Neural cell (in vitro differentiated cells): ENCODE data around the gene DNM2. TPM values are rescaled to one million over a fixed set of nuclear protein-coding genes. Genes with fewer than 3 reads are reported as not detected.

Experiments used
- H2AFZ ChIP-seq: fragments of 200-600, 300-800 bp; sonication (generic), shearing (Covaris generic); 2 replicates; pipeline ENCODE4 v1.6.0; 2014; ENCODE audit warnings: low read depth, mild to moderate bottlenecking, antibody characterized with exemption, low read length, moderate library complexity
- H3F3A ChIP-seq: fragments of 200-600 bp; shearing (Covaris generic); 2 replicates; pipeline ENCODE4 v1.6.1; 2016; ENCODE audit warnings: mild to moderate bottlenecking, moderate library complexity, mixed read lengths, antibody characterized with exemption, low read length; ENCODE audit not compliant: insufficient read depth, poor library complexity, severe bottlenecking
- H3K27ac ChIP-seq: fragments of 200-600, 300-800 bp; sonication (generic), shearing (Covaris generic); 2 replicates; pipeline ENCODE4 v1.5.1; 2014; ENCODE audit warnings: mild to moderate bottlenecking, low read length, moderate library complexity
- H3K27me3 ChIP-seq: fragments of 300-800, 200-600 bp; sonication (generic), shearing (Covaris generic); 2 replicates; pipeline ENCODE4 v1.6.0; 2014; ENCODE audit warnings: mild to moderate bottlenecking, low read depth, low read length, moderate library complexity; ENCODE audit not compliant: insufficient read depth
- H3K36me3 ChIP-seq: fragments of 300-800, 200-600 bp; sonication (generic), shearing (Covaris generic); 2 replicates; pipeline ENCODE4 v1.5.1; 2014; ENCODE audit warnings: mild to moderate bottlenecking, antibody characterized with exemption, low read length, moderate library complexity; ENCODE audit not compliant: insufficient read depth
- H3K4me2 ChIP-seq: fragments of 300-800, 200-600 bp; sonication (generic), shearing (Covaris generic); 2 replicates; pipeline ENCODE4 v1.6.0; 2014; ENCODE audit warnings: mild to moderate bottlenecking, low read length
- H3K4me3 ChIP-seq: fragments of 300-800, 200-600 bp; sonication (generic), shearing (Covaris generic); 2 replicates; pipeline ENCODE4 v1.5.1; 2014; ENCODE audit warnings: mild to moderate bottlenecking, low read length, moderate library complexity
- H3K79me2 ChIP-seq: fragments of 200-600 bp; shearing (Covaris generic); replicated peaks from 2 replicates; pipeline ENCODE4 v1.6.0; 2014; ENCODE audit warnings: mild to moderate bottlenecking, low read length, moderate library complexity; ENCODE audit not compliant: insufficient read depth
- H3K9ac ChIP-seq: fragments of 300-800, 200-600 bp; sonication (generic), shearing (Covaris generic); 2 replicates; pipeline ENCODE4 v1.6.1; 2016; ENCODE audit warnings: mild to moderate bottlenecking, low read length, mixed read lengths
- H3K9me2 ChIP-seq: fragments of 200-600 bp; shearing (Covaris generic); 2 replicates; pipeline ENCODE4 v1.6.1; 2016; ENCODE audit warnings: mild to moderate bottlenecking, low read length, mixed read lengths; ENCODE audit not compliant: insufficient read depth
- H3K9me3 ChIP-seq: fragments of 200-600, 300-800 bp; sonication (generic), shearing (Covaris generic); 2 replicates; pipeline ENCODE4 v1.6.1; 2016; ENCODE audit warnings: mild to moderate bottlenecking, mixed run types, low read length, moderate library complexity, mixed read lengths
- H4K20me1 ChIP-seq: fragments of 200-600 bp; shearing (Covaris generic); 2 replicates; pipeline ENCODE4 v1.6.1; 2016; ENCODE audit warnings: mild to moderate bottlenecking, mixed run types; ENCODE audit not compliant: insufficient read depth
- EP300 ChIP-seq: fragments of 450-650 bp; conservative IDR thresholded peaks from 2 replicates; pipeline ENCODE4 v1.6.1; 2014; ENCODE audit warnings: antibody characterized with exemption, mild to moderate bottlenecking, moderate library complexity; ENCODE audit not compliant: poor library complexity, severe bottlenecking
- EZH2 ChIP-seq: fragments of 200-600, 300-800 bp; shearing (Covaris generic), sonication (generic); IDR thresholded peaks from 2 replicates; pipeline ENCODE4 v1.6.1; 2014; ENCODE audit warnings: antibody characterized with exemption, low read length, borderline replicate concordance, mild to moderate bottlenecking; ENCODE audit not compliant: insufficient read depth, poor library complexity, severe bottlenecking
- MXI1 ChIP-seq: fragments of 450-650 bp; conservative IDR thresholded peaks from 2 replicates; pipeline ENCODE4 v1.6.1; 2014; ENCODE audit warnings: antibody characterized with exemption, mild to moderate bottlenecking; ENCODE audit not compliant: poor library complexity, severe bottlenecking
- POLR2AphosphoS5 ChIP-seq: IDR thresholded peaks from 2 replicates; pipeline ENCODE4 v1.6.1; 2012
- RAD21 ChIP-seq: fragments of 450-650 bp; conservative IDR thresholded peaks from 2 replicates; pipeline ENCODE4 v1.6.1; 2014; ENCODE audit warnings: antibody characterized with exemption, mild to moderate bottlenecking, moderate library complexity
- REST ChIP-seq: IDR thresholded peaks from 2 replicates; pipeline ENCODE4 v1.6.1; 2012; ENCODE audit warnings: borderline replicate concordance
- SMC3 ChIP-seq: fragments of 450-650 bp; conservative IDR thresholded peaks from 2 replicates; pipeline ENCODE4 v1.6.1; 2014; ENCODE audit warnings: antibody characterized with exemption, mild to moderate bottlenecking, moderate library complexity; ENCODE audit not compliant: poor library complexity
- TAF1 ChIP-seq: IDR thresholded peaks from 2 replicates; pipeline ENCODE4 v1.6.1; 2012; ENCODE audit warnings: low read depth
- polyA plus RNA-seq: library from polyadenylated mRNA; depleted of rRNA; stranded (reverse); fragments of >200 nt; gene quantifications from 2 replicates; pipeline ENCODE4 v1.2.3, GENCODE V29; 2014
- TF ChIP-seq, protein P1 (sequence below): fragments of 450-650 bp; IDR thresholded peaks from 2 replicates; pipeline ENCODE4 v1.5.1; 2014; ENCODE audit warnings: antibody characterized with exemption, mild to moderate bottlenecking, moderate library complexity; ENCODE audit not compliant: poor library complexity, severe bottlenecking

DNM2 gene
- polyA plus RNA-seq, 1 donor from 2014 or later, result 31.4 TPM

DNA sequence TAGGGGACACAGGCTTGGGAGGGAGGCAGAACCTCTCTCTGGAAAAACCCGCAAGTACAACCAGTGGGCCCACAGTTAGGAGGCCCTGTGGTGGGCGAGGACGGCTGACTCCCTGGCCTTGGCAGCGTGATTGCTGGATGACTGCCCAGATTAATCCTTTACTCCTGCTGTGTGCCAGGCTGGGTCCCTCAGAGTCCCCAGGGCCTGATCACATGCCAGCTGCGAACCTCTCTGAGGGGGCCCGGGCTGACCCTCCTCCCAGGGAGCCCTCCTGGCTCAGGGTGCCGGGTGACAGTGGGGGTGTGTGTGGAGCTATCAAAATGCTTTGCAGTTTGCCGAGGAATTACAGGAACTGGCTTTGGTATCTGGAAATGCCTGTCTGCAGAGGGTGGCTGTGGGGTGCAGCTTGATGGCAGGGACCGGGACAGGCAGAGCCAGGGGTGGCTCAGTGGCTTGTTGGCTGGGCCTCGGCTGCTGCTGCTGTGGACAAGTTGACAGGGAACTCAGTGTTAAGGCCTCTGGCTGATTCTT is 48.9 kb downstream of the DNM2 start:
- Histone ChIP-seq H3K27me3 (no peaks in the 10 kb centered on the region), H4K20me1 (no peaks in the 10 kb centered on the region), H3K36me3 (peaks cover under 1% of the 10 kb centered on the region), H2AFZ (no peak overlapping the region), H3K4me2 (no peak overlapping the region), H3K4me3 (no peak overlapping the region), H3K9me2 (no peaks in the 10 kb centered on the region), H3F3A (no peaks in the 10 kb centered on the region), H3K9me3 (no peaks in the 10 kb centered on the region), H3K79me2 (no peaks in the 10 kb centered on the region), H3K27ac (no peak overlapping the region), H3K9ac (no peak overlapping the region)
- TF ChIP-seq SMC3, result no peak

GRCh38 chr19:10767726-10768125 is 49.8 kb downstream of the DNM2 start:
- no peaks in the 10 kb centered on the region for H3F3A ChIP-seq
- H3K9ac ChIP-seq, result no peak overlapping the region
- no peaks in the 10 kb centered on the region for H3K36me3 ChIP-seq
- H3K27ac ChIP-seq, result no peak overlapping the region
- TF ChIP-seq, protein P1, sequence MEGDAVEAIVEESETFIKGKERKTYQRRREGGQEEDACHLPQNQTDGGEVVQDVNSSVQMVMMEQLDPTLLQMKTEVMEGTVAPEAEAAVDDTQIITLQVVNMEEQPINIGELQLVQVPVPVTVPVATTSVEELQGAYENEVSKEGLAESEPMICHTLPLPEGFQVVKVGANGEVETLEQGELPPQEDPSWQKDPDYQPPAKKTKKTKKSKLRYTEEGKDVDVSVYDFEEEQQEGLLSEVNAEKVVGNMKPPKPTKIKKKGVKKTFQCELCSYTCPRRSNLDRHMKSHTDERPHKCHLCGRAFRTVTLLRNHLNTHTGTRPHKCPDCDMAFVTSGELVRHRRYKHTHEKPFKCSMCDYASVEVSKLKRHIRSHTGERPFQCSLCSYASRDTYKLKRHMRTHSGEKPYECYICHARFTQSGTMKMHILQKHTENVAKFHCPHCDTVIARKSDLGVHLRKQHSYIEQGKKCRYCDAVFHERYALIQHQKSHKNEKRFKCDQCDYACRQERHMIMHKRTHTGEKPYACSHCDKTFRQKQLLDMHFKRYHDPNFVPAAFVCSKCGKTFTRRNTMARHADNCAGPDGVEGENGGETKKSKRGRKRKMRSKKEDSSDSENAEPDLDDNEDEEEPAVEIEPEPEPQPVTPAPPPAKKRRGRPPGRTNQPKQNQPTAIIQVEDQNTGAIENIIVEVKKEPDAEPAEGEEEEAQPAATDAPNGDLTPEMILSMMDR, result no peak
- TF ChIP-seq MXI1 (no peak), POLR2AphosphoS5 (no peak), EZH2 (no peak), RAD21 (no peak), EP300 (no peak)
- H3K4me2 ChIP-seq, result no peak overlapping the region
- H2AFZ ChIP-seq, result no peak overlapping the region
- H4K20me1 ChIP-seq, result no peaks in the 10 kb centered on the region
- no peak overlapping the region for H3K4me3 ChIP-seq
- H3K27me3 ChIP-seq, result no peaks in the 10 kb centered on the region
- H3K9me3 ChIP-seq, result no peaks in the 10 kb centered on the region
- H3K9me2 ChIP-seq, result no peaks in the 10 kb centered on the region
- H3K79me2 ChIP-seq, result no peaks in the 10 kb centered on the region

DNA sequence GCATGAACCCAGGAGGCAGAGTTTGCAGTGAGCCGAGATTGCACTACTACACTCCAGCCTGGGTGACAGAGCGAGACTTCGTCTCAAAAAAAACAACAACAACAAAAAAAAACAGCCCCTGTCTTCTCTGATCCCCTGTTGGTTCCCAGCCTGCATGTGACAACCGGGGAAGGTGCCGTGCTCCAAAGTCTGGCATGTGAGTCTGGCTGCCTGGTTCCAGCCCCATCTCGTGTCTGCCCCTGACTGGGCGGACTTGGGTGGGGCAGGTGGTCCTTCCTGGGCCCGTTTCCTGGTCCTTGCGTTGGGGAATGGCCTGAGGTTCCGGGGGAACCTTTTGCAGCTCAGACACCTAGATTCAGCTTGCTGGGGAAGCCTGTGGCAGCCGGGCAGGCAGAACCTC is 50.5 kb downstream of the DNM2 start:
- Histone ChIP-seq H3F3A (no peaks in the 10 kb centered on the region), H3K27me3 (no peaks in the 10 kb centered on the region), H3K27ac (no peak overlapping the region), H4K20me1 (no peaks in the 10 kb centered on the region), H3K9ac (no peak overlapping the region), H3K9me3 (no peaks in the 10 kb centered on the region), H2AFZ (no peak overlapping the region), H3K4me3 (no peak overlapping the region), H3K36me3 (no peaks in the 10 kb centered on the region), H3K4me2 (no peak overlapping the region), H3K9me2 (no peaks in the 10 kb centered on the region), H3K79me2 (no peaks in the 10 kb centered on the region)
- no peak for TF ChIP-seq MXI1
- no peak for TF ChIP-seq EZH2
- TF ChIP-seq REST, result no peak
- TF ChIP-seq TAF1, result no peak
